ENCODE measurements around the gene DLGAP4. TPM values are rescaled to one million over a fixed set of nuclear protein-coding genes. Genes with fewer than 3 reads are reported as not detected.

The DLGAP4 gene
- total and polyA plus RNA-seq, 10 of the 15 experiments (the other 5 are each of a cell fraction or from before 2014, with no cell fraction given) = 0.42 to 43.3 (median 19.0) TPM

DNA sequence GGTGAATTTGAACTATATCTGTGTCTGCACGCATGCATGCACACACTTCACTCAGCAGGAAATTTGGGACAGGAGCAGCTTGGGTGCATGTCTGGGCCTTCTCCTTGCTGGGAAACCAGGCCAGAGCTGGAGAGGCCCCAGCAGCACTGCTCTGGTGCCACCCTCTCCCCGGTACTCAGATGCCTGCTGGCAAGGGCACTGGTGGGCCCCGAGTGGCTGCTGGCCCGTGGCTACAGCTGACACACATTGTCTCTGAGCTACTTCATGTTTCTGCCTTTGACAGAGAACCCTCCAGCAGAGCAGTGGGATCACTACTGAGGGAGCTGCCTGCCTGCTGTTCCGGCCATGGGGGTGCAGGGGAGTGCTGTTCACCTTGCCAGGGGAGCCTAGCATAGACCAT is 37.5 kb downstream of the DLGAP4 start:
- Histone ChIP-seq H3K4me2 (ENCODE audit: control insufficient read depth, insufficient read depth) (no peak overlapping the region), H3K36me3 (ENCODE audit: control insufficient read depth in 2 of 2, insufficient read depth in 2 of 2, low read length in 1 of 2) (no peaks in the 10 kb centered on the region), H3K4me1 (ENCODE audit: control insufficient read depth, insufficient read depth, low read length) (no peaks in the 10 kb centered on the region), H3K9me3 (replicated peaks; ENCODE audit: control insufficient read depth, insufficient read depth, low read length) (no peaks in the 10 kb centered on the region), H3K27me3 (replicated peaks in 1 of 2; ENCODE audit: control insufficient read depth in 2 of 2, insufficient read depth in 2 of 2, low read length in 1 of 2) (peaks cover 0 to 2% of the 10 kb centered on the region in 2 experiments; a peak in 2 of 4 replicates), H3K27ac (ENCODE audit: control insufficient read depth, insufficient read depth) (no peak overlapping the region), H3K79me2 (ENCODE audit: control insufficient read depth, insufficient read depth, low read length) (no peaks in the 10 kb centered on the region), H4K20me1 (ENCODE audit: control insufficient read depth, insufficient read depth) (no peaks in the 10 kb centered on the region; the same call in 1 of the 2 replicates), H2AFZ (ENCODE audit: control insufficient read depth, low read depth, low read length) (no peak overlapping the region), H3K4me3 (no peak overlapping the region), H3K9ac (ENCODE audit: control insufficient read depth, insufficient read depth, low read length) (no peak overlapping the region)
- WGBS (ENCODE audit: insufficient coverage, insufficient replicate concordance, low lambda C conversion rate, missing lambda C conversion rate) = 15% methylated on average over 5 of the region's 5 CpGs
- ATAC-seq (no peak), FAIRE-seq (no peak), DNase-seq (ENCODE audit: low read depth, low spot score) (no peak)
- ChIA-PET RAD21 (ENCODE audit: unreplicated experiment) (no interaction called here), POLR2A (no interaction called here), CTCF (no interaction called here), SMC1A (ENCODE audit: uncharacterized antibody, unreplicated experiment) (no interaction called here)
- TF ChIP-seq CBX3 (IDR thresholded peaks at IDR 0.05; ENCODE audit: borderline replicate concordance, low read depth) (no peak), KDM1A (IDR thresholded peaks at IDR 0.05; ENCODE audit: borderline replicate concordance) (no peak), CHD4 (IDR thresholded peaks at IDR 0.05) (no peak), EGR1 (IDR thresholded peaks at IDR 0.05; ENCODE audit: borderline replicate concordance in 1 of 2, low read depth in 2 of 2, low read length in 2 of 2) (no peak), SREBF1 (IDR thresholded peaks at IDR 0.05; ENCODE audit: low read length) (no peak), NR2C1 (IDR thresholded peaks at IDR 0.05) (no peak), NFYA (IDR thresholded peaks at IDR 0.05; ENCODE audit: borderline replicate concordance, low read depth, low read length) (no peak), NFYB (IDR thresholded peaks at IDR 0.05; ENCODE audit: insufficient read depth, low read depth, low read length) (no peak)
- TF ChIP-seq, protein P1, sequence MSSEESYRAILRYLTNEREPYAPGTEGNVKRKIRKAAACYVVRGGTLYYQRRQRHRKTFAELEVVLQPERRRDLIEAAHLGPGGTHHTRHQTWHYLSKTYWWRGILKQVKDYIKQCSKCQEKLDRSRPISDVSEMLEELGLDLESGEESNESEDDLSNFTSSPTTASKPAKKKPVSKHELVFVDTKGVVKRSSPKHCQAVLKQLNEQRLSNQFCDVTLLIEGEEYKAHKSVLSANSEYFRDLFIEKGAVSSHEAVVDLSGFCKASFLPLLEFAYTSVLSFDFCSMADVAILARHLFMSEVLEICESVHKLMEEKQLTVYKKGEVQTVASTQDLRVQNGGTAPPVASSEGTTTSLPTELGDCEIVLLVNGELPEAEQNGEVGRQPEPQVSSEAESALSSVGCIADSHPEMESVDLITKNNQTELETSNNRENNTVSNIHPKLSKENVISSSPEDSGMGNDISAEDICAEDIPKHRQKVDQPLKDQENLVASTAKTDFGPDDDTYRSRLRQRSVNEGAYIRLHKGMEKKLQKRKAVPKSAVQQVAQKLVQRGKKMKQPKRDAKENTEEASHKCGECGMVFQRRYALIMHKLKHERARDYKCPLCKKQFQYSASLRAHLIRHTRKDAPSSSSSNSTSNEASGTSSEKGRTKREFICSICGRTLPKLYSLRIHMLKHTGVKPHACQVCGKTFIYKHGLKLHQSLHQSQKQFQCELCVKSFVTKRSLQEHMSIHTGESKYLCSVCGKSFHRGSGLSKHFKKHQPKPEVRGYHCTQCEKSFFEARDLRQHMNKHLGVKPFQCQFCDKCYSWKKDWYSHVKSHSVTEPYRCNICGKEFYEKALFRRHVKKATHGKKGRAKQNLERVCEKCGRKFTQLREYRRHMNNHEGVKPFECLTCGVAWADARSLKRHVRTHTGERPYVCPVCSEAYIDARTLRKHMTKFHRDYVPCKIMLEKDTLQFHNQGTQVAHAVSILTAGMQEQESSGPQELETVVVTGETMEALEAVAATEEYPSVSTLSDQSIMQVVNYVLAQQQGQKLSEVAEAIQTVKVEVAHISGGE (CRISPR knock-in tag; IDR thresholded peaks at IDR 0.05) = no peak
- TF ChIP-seq, protein P2, sequence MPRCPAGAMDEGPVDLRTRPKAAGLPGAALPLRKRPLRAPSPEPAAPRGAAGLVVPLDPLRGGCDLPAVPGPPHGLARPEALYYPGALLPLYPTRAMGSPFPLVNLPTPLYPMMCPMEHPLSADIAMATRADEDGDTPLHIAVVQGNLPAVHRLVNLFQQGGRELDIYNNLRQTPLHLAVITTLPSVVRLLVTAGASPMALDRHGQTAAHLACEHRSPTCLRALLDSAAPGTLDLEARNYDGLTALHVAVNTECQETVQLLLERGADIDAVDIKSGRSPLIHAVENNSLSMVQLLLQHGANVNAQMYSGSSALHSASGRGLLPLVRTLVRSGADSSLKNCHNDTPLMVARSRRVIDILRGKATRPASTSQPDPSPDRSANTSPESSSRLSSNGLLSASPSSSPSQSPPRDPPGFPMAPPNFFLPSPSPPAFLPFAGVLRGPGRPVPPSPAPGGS (IDR thresholded peaks at IDR 0.05; ENCODE audit: borderline replicate concordance, insufficient read depth, low read depth, low read length, poor library complexity, severe bottlenecking) = no peak
- TF ChIP-seq, protein P3, sequence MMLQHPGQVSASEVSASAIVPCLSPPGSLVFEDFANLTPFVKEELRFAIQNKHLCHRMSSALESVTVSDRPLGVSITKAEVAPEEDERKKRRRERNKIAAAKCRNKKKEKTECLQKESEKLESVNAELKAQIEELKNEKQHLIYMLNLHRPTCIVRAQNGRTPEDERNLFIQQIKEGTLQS (IDR thresholded peaks at IDR 0.05; ENCODE audit: borderline replicate concordance, extremely low read depth, low read depth, low read length) = no peak
- TF ChIP-seq, protein P4, sequence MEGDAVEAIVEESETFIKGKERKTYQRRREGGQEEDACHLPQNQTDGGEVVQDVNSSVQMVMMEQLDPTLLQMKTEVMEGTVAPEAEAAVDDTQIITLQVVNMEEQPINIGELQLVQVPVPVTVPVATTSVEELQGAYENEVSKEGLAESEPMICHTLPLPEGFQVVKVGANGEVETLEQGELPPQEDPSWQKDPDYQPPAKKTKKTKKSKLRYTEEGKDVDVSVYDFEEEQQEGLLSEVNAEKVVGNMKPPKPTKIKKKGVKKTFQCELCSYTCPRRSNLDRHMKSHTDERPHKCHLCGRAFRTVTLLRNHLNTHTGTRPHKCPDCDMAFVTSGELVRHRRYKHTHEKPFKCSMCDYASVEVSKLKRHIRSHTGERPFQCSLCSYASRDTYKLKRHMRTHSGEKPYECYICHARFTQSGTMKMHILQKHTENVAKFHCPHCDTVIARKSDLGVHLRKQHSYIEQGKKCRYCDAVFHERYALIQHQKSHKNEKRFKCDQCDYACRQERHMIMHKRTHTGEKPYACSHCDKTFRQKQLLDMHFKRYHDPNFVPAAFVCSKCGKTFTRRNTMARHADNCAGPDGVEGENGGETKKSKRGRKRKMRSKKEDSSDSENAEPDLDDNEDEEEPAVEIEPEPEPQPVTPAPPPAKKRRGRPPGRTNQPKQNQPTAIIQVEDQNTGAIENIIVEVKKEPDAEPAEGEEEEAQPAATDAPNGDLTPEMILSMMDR (IDR thresholded peaks at IDR 0.05 in 2 of 3, conservative IDR thresholded peaks at IDR 0.05 in 1 of 3; ENCODE audit: control insufficient read depth in 2 of 3, extremely low read depth in 1 of 3, insufficient read depth in 1 of 3, low read depth in 3 of 3, low read length in 3 of 3) = no peak
- in situ Hi-C loops (cut with MboI) (no loop called here), intact Hi-C loops (cut with micrococcal nuclease; ENCODE audit: unreplicated experiment) (no loop called here)
- BruUV-seq (replicated peaks) = no TSS peak

All from GM12878 (cell line).